Skeletal muscle tissue (tissue), 4 donors: ENCODE data around the gene ZBTB34. TPM values are rescaled to one million over a fixed set of nuclear protein-coding genes. Genes with fewer than 3 reads are reported as not detected.
A peak's percentile ranks its signal among the peaks of the same experiment; 100 is the strongest.

ENCODE experiments used
- H3K27ac ChIP-seq: one replicate; pipeline ENCODE4 v1.7.0; 2013; ENCODE audit warnings: mild to moderate bottlenecking, low read depth, low read length, inconsistent platforms
- H3K27me3 ChIP-seq, 3 donors: one replicate each; pipeline ENCODE4 v1.7.0; 2013; ENCODE audit warnings: low read length in 3 of 3; ENCODE audit not compliant: control insufficient read depth in 3 of 3, insufficient read depth in 3 of 3
- H3K36me3 ChIP-seq, 3 donors: one replicate each; pipeline ENCODE4 v1.7.0; 2013; ENCODE audit warnings: low read length in 3 of 3; ENCODE audit not compliant: control insufficient read depth in 3 of 3, insufficient read depth in 3 of 3
- H3K4me1 ChIP-seq, 3 donors: one replicate each; pipeline ENCODE4 v1.7.0; 2013; ENCODE audit warnings: low read length in 3 of 3, mild to moderate bottlenecking in 3 of 3; ENCODE audit not compliant: control insufficient read depth in 3 of 3, insufficient read depth in 3 of 3
- H3K4me3 ChIP-seq, 3 donors: one replicate each; pipeline ENCODE4 v1.7.0; 2013; ENCODE audit warnings: low read length in 3 of 3
- H3K9ac ChIP-seq, 3 donors: one replicate each; pipeline ENCODE4 v1.7.0; 2013; ENCODE audit warnings: low read length in 3 of 3, mild to moderate bottlenecking in 3 of 3, moderate library complexity in 2 of 3, low read depth in 1 of 3
- H3K9me3 ChIP-seq, 3 donors: one replicate each; pipeline ENCODE4 v1.7.0; 2013; ENCODE audit warnings: low read length in 3 of 3; ENCODE audit not compliant: control insufficient read depth in 3 of 3
- total RNA-seq: library from RNA; depleted of rRNA; stranded (reverse); fragments of >200 nt; gene quantifications from one replicate; pipeline ENCODE4 v1.2.3, GENCODE V29; 2014
- donor health status: Osteomylitis.

ZBTB34 gene
- total RNA-seq, 1 donor from 2014 or later = 17.2 TPM

DNA sequence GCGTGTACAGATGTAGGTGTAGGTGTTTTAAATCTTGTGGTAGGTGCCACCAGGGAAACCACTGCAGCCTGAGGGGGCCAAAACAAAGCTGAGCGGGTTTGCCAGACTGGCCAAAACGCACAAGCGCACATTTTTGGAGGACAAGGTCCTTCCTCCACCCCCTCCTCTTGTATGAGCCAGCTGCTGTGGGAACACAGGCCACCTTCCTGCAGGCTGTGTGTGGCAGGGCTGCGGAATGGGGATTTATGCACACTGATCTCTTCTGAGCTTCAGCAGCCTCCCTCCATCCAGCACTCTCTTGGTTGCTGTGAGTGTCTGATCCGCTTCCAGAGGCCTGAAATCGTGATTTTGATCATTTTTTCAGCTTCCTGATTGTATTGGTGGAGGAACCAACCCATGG lies 33.2 kb upstream of the ZBTB34 start:
- peaks cover 8 to 19% (median 12%) of the 10 kb centered on the region in 3 donors for H3K4me1 ChIP-seq
- H3K9me3 ChIP-seq = no peaks in the 10 kb centered on the region
- no peak overlapping the region for H3K4me3 ChIP-seq
- H3K27ac ChIP-seq = no peak overlapping the region
- H3K9ac ChIP-seq = no peak overlapping the region
- no peaks in the 10 kb centered on the region for H3K27me3 ChIP-seq
- H3K36me3 ChIP-seq = peaks cover 5 to 14% (median 8%) of the 10 kb centered on the region in 3 donors

DNA sequence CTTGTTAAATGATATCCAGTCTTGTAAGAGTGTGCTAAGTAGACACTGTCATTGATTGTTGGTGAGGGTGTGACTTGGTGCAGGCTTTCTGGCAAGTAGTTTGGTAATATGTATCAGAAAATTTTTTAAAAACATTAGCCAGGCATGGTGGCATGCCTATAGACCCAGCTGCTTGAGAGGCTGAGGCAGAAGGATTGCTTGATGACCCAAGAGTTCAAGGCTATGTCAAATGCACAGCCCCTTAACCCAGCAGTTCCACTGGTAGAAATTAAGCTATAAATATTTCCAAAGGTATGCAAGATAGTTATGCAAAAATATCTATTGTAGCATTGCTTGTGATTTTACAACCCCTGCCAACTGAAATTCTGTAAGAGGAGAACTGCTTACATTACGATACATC lies 31.4 kb upstream of the ZBTB34 start:
- Histone ChIP-seq H3K4me1 (peaks cover 16 to 26% (median 20%) of the 10 kb centered on the region in 3 donors), H3K36me3 (peaks cover 19 to 25% (median 23%) of the 10 kb centered on the region in 3 donors), H3K9ac (no peak overlapping the region)

DNA sequence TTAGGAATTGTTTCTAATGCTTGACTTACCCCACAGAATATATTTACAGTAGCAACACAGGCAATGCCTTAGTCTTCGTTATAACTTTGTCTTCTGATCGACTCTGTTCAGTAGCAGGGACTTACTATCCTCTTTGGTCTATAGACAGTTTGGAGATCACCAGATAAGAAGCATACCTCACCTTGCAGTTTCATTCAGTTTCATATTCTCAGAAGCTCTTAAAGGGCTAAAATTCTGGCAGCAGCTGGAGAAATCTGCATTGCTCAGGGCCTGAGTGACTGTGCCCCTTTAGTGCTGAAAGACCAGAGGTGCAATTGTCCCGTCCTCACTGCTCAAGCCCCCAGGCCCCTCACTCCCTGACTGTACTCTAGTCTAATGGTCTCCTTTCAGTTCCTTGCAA lies 29.6 kb upstream of the ZBTB34 start:
- Histone ChIP-seq H3K4me1 (peaks cover 26 to 35% (median 33%) of the 10 kb centered on the region in 3 donors), H3K36me3 (peaks cover 19 to 29% (median 27%) of the 10 kb centered on the region in 3 donors), H3K9ac (no peak overlapping the region)

More for the DNA sequence above, 31.4 kb upstream of the ZBTB34 start:
- H3K27me3 ChIP-seq = no peaks in the 10 kb centered on the region
- no peak overlapping the region for H3K4me3 ChIP-seq
- H3K27ac ChIP-seq = no peak overlapping the region
- no peaks in the 10 kb centered on the region for H3K9me3 ChIP-seq

DNA sequence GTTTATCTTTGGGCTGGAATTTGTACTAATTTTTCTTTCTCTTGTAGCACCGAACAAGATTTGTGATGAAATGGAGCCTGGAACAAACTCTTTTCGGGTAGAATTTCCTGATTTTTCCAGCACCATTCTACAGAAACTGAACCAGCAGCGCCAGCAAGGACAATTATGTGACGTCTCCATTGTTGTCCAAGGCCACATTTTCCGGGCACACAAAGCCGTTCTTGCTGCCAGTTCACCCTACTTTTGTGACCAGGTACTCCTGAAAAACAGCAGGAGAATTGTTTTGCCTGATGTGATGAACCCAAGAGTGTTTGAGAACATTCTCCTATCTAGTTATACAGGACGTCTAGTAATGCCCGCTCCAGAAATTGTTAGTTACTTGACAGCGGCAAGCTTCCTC lies 28.0 kb upstream of the ZBTB34 start:
- Histone ChIP-seq H3K36me3 (peaks cover 18 to 29% (median 23%) of the 10 kb centered on the region in 3 donors), H3K9me3 (no peaks in the 10 kb centered on the region), H3K4me3 (no peak overlapping the region), H3K4me1 (peaks cover 30 to 41% (median 40%) of the 10 kb centered on the region in 3 donors), H3K9ac (no peak overlapping the region), H3K27me3 (no peaks in the 10 kb centered on the region), H3K27ac (no peak overlapping the region)

More for the DNA sequence above, 29.6 kb upstream of the ZBTB34 start:
- H3K9me3 ChIP-seq = no peaks in the 10 kb centered on the region
- no peak overlapping the region for H3K27ac ChIP-seq
- no peaks in the 10 kb centered on the region for H3K27me3 ChIP-seq
- H3K4me3 ChIP-seq = no peak overlapping the region

DNA sequence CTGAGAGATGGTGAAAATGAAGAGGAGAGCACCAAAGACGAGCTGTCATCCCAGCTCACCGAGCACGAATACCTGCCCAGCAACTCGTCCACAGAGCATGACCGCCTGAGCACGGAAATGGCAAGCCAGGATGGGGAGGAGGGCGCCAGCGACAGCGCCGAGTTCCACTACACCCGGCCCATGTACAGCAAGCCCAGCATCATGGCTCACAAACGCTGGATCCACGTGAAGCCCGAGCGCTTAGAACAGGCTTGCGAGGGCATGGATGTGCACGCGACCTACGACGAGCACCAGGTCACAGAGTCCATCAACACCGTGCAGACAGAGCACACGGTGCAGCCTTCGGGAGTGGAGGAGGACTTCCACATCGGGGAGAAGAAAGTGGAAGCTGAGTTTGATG lies 27.4 kb upstream of the ZBTB34 start:
- Histone ChIP-seq H3K36me3 (peaks cover 17 to 29% (median 23%) of the 10 kb centered on the region in 3 donors), H3K9ac (peak overlapping the region in 1 of 3 donors; percentile 63), H3K4me1 (peaks cover 30 to 45% (median 44%) of the 10 kb centered on the region in 3 donors), H3K4me3 (no peak overlapping the region), H3K27me3 (no peaks in the 10 kb centered on the region), H3K9me3 (no peaks in the 10 kb centered on the region), H3K27ac (peak overlapping the region; percentile 4)

DNA sequence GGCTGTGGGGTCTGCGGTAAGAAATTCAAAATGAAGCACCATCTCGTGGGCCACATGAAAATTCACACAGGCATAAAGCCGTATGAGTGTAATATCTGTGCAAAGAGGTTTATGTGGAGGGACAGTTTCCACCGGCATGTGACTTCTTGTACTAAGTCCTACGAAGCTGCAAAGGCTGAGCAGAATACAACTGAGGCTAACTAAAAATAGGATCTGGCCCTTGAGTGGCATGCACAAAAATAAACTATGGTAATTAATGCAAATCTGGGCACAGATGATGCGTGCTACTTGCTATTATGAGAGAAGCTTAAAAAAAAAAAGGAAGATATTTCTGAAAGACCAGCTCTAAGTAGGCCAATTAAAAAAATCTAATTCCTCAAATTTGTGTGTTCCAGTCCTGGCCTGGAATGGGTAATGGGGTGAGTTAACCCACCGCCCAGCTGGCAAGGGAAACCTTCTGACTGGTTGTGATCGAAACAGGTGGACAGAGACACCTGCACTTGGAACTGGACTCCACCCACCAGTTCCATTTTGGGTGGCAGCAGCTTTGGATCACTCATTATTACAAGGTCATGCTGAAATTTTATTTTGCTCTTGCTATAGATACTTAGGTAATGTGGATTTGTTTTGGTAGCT lies 26.6 kb upstream of the ZBTB34 start:
- peak overlapping the region in 2 of 3 donors; percentile 19 to 52 for H3K4me3 ChIP-seq
- no peaks in the 10 kb centered on the region for H3K27me3 ChIP-seq
- peak overlapping the region; percentile 22 for H3K27ac ChIP-seq
- H3K9ac ChIP-seq = peak overlapping the region in 2 of 3 donors; percentile 2 to 63
- H3K36me3 ChIP-seq = peaks cover 21 to 31% (median 28%) of the 10 kb centered on the region in 3 donors
- peaks cover 33 to 50% (median 50%) of the 10 kb centered on the region in 3 donors for H3K4me1 ChIP-seq
- H3K9me3 ChIP-seq = no peaks in the 10 kb centered on the region

DNA sequence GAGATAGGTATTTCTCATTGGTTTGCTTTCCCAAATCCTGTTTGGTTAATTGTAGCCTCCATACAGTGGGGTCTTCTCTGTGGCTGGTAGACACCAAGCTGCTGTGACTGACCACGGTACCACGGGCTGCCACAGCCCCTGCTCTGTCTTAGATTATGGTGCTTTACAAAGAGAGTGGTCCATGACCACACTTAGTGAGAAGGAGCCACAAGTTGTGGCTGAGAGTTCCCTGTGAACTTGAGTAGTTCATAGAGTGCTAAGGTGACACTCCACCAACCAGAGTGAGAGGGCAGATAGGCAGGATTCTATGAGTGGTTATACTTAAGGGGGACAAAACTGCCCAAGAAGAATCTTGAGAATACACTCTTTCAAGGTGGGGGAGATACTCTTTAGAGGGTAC lies 25.8 kb upstream of the ZBTB34 start:
- H3K36me3 ChIP-seq = peaks cover 23 to 37% (median 28%) of the 10 kb centered on the region in 3 donors
- H3K9ac ChIP-seq = peak overlapping the region in 1 of 3 donors; percentile 20
- peaks cover 30 to 48% (median 46%) of the 10 kb centered on the region in 3 donors for H3K4me1 ChIP-seq
- no peaks in the 10 kb centered on the region for H3K27me3 ChIP-seq
- H3K27ac ChIP-seq = peak overlapping the region; percentile 22
- H3K9me3 ChIP-seq = no peaks in the 10 kb centered on the region
- peak overlapping the region in 1 of 3 donors; percentile 15 for H3K4me3 ChIP-seq

DNA sequence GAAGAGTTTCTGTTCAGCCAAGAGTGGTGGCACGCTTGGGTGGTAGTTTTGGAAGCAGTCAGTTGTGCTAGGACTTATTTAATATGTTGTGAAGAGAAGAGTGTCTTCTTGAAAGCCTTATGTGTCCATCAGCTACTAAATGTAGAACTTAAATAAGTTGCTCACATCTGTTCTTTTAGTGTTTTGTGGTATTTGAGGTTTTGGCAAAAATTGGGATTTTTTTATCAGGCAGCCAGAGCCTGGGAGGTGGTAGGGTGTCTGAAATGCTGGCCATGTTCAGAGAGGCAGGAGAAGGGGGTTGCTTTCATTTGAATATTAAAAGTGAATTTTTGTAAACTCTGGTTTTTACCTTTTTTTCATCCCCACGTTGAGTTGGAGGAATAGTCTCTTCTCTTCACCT lies 24.2 kb upstream of the ZBTB34 start:
- Histone ChIP-seq H3K9me3 (no peaks in the 10 kb centered on the region), H3K27ac (no peak overlapping the region), H3K27me3 (no peaks in the 10 kb centered on the region), H3K4me1 (peaks cover 30 to 48% (median 46%) of the 10 kb centered on the region in 3 donors), H3K4me3 (no peak overlapping the region), H3K9ac (no peak overlapping the region), H3K36me3 (peaks cover 23 to 32% (median 24%) of the 10 kb centered on the region in 3 donors)

DNA sequence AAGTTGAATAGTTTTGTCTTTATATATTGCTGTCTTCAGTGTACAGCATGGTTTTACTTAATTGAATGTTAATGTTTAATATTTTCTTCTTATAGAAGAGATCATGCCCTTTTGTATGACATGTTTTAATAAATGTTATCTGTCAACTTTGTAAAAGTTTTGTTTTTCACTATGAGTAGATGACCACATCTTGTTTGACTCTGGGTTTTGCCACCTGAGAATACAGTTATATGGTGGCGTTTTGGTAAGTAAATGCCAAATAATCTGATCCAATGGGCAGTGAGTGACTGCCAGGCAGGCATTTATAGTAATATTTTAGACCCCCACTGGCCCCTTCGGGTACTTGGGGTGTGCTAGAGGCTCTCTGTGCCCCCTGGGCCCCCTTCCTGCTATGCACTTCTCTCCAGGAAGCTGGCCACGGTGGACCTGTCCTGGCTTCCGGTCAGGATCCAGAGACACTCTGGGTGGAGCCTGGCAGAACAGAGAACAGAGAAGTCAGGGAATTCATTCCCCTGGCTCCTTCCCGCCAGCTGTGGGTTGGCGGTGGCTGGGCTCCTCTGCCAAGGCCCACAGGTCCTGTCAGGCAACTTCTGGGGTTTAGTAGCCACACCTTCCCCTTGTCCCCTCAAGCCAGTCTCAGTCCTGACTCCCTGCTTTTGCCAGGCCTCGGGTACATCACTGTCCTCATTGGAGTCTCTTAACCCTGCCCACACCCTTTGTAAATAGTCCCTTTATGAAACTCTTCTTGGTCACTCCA lies 22.2 kb upstream of the ZBTB34 start:
- H3K4me1 ChIP-seq = peaks cover 25 to 48% (median 44%) of the 10 kb centered on the region in 3 donors
- H3K9me3 ChIP-seq = no peaks in the 10 kb centered on the region
- H3K27me3 ChIP-seq = no peaks in the 10 kb centered on the region
- H3K36me3 ChIP-seq = peaks cover 12 to 23% (median 13%) of the 10 kb centered on the region in 3 donors
- H3K4me3 ChIP-seq = no peak overlapping the region
- no peak overlapping the region for H3K27ac ChIP-seq
- no peak overlapping the region for H3K9ac ChIP-seq

DNA sequence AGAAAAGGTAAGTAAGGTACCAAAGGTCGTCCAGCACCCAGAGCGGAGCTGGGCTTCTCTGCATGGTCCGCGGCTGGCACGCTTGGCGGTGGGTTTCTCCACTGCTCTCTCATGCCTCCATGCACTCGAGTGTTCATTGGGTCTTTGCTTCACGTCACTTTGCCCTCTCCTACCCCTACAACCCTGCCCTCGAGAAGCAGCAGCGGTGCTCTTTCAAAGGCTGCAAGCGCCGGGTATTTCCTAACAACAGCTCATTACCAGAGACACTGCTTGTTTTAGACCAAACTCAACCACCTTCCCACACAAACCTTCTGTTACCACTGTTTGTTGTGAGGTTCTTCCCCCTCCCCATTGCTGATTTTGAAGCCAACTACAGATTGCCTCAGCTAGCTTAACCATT lies 21.5 kb upstream of the ZBTB34 start:
- Histone ChIP-seq H3K9me3 (no peaks in the 10 kb centered on the region), H3K27ac (no peak overlapping the region), H3K36me3 (peaks cover 10 to 17% (median 11%) of the 10 kb centered on the region in 3 donors), H3K9ac (no peak overlapping the region), H3K4me1 (peaks cover 20 to 50% (median 42%) of the 10 kb centered on the region in 3 donors), H3K4me3 (no peak overlapping the region), H3K27me3 (no peaks in the 10 kb centered on the region)
